Measurements from ENCODE around the gene PARD6B.
"Not testable (repeated sequence)": the region's sequence is repeated elsewhere in the genome, so short reads cannot be mapped to it uniquely, and the experiment has no call there.

The PARD6B gene

DNA sequence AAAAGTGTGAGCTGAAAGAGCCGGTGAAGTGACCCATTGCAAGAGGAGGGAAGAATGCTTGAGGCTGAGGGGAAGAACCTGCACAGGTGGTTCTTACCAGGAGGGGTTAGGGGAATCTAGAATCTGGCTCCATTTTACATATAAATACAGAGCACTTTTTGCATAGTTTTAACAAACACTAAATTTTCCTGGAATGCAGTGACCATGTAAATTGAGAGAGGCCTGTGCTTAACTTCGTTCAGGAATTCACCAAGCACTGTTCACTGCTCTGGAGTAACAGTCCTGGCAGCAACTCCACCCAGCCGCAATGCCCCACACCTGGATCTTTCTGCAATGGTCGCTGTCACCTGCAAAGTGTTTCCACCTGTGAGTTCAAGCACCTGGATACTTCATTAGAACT lies 26.9 kb upstream of the PARD6B start:
- FAIRE-seq = no peak

DNA sequence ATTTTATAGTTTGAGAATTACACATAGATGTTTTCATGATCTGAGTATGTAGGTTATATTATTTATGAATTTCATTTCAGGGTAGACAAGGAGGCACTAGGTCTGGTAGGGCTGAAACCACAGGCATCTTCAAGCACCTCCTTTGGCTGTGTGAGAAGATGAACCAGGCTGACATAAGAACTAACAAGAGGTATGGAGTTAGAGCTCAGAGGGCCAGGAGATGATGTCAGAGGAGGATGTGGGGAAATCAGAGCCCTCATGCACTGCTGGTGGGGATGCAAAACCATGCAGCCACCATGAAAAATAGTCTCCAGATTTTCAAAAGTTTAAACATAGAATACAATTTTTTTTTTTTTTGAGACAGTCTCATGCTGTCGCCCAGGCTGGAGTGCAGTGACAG lies 26.4 kb upstream of the PARD6B start:
- FAIRE-seq = no peak

DNA sequence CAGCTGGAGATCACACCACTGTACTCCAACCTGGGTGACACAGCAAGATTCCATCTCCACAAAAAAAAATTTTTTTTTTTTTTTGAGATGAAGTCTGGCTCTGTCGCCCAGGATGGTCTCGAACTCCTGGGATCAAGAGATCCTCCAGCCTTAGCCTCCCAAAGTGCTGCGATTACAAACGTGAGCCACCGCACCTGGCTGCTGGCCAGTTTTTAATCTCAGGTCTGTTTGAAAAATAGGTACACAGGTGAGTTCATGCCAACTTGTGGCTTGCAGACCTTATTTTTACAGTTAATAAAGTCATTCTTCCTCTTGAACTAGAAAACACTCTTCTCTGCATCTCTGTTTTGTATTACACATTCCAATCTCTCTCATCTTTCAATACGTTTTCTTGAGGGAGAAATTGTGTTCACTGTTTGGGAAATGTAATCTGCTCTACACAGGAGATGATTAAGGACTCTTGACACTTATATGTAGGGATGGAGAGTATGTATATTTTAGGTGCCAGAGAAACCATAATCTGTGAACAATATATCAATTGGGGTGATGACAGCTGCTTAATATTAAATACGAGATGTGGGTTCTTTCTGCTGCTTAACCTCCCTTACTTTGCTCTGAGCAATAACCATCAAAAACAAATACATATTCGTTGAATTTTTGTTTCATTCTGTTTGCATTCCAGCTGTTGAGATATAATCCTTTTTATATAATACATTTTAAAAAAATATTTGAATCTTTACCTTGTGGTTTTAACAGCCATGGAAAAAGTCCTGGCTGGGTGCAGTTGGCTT lies 22.3 kb upstream of the PARD6B start:
- FAIRE-seq = no peak

DNA sequence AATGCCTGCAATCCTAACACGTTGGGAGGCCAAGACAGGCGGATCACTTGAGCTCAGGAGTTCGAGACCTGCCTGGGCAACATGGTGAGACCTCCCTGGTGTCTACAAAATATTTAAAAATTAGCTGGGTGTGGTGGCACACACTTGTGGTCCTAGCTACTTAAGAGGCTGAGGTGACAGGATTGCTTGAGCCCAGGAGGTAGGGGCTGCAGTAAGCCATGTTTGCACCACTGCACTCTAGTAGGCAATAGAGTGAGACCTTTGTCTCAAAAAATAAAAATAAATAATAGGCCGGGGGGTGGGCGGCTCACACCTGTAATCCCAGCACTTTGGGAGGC lies 21.8 kb upstream of the PARD6B start:
- no peak for FAIRE-seq

DNA sequence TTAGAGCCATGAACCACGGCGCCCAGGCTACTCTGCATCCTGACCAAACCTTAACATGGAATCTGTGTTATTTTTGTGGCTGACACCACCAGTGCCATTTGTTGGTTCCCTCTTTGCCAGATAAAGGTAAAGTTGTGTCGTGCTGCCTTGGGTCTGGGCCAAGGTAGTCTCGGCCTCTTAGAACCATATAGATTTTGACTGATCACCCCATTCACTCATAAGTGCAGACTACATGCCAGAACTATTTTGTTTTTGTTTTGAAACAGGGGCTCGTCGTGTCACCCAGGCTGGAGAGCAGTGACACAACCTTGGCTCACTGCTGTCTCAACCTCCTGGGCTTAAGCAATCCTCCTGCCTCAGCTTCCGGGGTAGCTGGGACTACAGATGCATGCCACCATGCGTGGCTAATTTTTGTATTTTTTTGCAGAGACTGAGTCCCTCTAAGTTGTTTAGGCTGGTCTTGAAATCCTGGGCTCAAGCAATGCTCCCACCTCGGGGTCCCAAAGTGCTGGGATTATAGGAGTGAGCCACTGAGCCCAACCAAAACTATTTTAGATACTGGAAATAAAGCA lies 20.8 kb upstream of the PARD6B start:
- no peak for FAIRE-seq

DNA sequence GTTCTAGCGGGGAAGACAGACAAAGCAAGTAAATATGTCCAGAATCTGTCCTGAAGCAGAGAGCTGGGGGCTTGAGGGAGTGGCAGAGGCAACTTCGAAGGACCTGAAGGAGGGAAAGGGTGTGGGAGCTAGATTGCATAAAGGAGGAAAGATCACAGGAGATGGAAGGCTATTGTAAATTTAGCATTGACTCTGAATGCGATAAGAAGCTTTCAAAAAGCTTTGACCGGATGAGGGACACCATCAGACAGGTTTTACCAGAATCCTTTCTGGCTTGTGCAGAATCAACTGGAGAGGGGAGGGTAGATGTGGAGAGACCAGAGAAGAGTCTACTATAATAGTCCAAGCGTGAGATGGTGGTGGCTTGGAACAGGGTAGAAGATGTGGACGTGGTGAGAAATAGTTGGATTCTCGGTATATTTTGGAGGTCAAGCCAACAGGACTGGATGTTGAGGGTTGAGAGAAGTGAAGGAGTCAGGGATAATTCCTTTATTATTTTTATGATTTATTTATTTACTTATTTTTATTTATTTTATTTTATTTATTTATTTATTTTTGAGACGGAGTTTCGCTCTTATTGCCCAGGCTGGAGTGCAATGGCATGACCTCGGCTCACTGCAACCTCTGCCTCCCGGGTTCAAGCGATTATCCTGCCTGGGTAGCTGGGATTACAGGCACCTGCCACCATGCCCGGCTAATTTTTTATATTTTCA lies 20.1 kb upstream of the PARD6B start:
- no peak for FAIRE-seq

DNA sequence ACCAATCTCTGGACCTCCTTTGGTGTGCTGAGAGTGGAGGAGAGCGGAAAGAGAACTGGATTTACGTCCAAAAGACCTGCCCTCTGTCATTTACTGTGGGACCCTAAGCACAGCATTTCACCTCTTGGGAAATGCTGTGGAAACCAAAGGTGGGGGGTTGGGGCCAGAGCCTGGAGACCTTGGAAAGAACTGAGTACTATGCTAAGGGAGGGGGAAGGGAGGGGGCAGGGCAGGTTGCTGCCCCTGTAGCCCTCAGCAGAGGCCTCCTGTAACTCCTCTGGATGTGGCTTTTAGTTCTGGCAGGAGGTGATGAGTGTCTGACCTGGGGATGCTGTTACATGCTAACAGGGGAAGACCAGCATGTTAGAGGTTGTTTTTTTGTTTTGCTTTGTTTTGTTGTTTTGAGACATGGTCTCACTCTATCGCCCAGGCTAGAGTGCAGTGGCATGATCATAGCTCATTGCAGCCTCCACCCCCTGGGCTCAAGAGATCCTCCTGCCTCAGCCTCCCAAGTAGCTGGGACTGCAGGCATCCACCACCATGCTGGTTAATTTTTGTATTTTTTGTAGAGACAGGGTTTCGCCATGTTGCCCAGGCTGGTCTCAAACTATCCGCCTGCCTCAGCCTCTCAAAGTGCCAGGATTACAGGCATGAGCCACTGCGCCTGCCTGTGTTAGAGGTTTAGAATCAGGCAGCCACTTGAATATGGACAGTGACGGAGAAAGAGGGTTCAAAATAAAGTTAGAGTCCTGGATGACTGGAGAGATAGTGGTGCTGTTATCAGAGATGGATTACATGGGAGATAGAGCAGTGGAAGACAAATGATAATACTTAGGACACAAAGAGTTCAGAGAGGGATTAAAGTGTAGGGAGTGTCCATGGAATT lies 18.4 kb upstream of the PARD6B start:
- no peak for FAIRE-seq

DNA sequence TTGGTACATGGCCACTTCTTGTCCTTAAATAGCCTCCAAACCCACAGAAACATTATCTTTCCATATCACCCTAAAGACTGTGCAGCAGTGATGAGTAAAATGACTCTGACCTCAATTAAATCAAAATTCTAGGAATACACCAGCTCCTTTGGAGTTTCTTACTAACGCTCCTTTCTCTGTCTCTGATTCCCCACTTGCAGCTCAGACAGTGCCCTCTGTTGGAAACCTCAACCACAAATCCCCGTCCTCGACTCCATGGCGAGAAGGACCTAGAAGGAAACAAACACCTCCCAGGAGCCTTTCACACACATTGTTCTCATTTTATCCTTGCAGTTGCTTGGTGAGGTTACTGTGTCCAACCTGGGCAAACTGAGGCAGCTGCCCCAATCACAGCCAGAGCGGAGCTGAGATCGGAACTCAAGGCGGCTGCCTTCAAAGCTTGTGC lies 17.7 kb upstream of the PARD6B start:
- FAIRE-seq = no peak

DNA sequence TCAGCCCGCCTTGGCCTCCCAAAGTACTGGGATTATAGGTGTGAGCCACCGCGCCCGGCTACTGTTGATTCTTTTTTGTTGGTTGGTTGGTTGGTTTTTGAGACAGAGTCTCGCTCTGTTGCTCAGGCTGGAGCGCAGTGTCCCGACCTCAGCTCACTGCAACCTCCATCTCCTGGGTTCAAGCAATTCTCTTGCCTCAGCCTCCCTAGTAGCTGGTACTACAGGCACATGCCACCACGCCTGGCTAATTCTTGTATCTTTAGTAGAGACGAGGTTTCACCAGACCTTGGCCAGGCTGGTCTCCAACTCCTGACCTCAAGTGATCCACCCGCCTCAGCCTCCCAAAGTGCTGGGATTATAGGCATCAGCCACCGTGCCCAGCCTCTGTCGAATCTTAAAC lies 17.0 kb upstream of the PARD6B start:
- not testable (repeated sequence) for FAIRE-seq

DNA sequence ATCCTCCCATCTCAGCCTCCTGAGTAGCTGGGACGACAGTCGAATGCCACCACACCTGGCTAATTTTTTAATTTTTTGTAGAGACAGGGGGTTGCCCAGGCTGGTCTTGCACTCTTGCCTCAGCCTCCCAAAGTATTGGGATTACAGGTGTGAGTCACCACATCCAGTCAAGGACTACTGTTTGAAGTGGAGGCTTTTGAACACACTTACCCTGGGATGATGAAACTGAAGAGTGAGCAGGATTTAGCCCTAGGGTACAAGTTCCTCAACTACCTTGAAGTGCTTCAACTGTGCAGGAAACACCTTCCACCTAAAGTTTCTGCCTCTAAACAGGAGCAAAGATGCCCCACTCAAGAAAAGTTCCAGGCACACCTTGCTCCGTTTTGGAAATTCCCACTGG lies 15.7 kb upstream of the PARD6B start:
- FAIRE-seq = no peak

DNA sequence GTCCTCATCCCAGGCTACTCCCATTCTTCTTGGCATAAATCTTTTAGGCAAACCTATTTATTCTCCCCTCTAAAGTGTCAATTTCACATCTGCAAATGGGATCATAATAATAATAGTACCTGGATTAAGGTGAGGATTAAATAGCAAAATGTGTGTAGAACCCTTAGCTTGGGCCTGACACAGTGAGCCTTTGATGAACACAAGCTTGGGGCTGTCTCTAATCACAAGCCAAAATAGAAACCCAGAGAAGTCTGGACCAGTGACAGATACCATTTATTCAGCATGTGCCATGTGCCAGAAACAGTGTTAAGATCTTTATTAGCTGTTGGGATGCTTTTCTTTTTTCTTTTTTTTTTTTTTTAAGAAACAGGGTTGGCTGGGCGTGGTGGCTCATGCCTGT lies 14.9 kb upstream of the PARD6B start:
- no peak for FAIRE-seq

DNA sequence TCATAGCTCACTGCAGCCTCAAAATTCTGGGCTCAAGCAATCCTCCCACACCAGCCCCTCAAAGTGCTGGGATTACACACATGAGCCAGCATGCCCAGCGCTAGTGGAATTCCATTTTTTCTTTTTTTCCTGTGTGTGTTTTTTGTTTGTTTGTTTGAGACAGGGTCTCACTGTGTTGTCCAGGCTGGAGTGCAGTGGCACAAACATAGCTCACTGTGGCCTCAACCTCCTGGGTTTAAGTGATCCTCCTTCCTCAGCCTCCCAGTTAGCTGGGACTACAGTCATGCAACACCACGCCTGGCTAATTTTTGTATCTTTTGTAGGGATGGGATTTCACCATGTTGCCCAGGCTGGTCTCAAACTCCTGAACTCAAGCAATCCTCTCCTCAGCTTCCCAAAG lies 14.1 kb upstream of the PARD6B start:
- FAIRE-seq = no peak

DNA sequence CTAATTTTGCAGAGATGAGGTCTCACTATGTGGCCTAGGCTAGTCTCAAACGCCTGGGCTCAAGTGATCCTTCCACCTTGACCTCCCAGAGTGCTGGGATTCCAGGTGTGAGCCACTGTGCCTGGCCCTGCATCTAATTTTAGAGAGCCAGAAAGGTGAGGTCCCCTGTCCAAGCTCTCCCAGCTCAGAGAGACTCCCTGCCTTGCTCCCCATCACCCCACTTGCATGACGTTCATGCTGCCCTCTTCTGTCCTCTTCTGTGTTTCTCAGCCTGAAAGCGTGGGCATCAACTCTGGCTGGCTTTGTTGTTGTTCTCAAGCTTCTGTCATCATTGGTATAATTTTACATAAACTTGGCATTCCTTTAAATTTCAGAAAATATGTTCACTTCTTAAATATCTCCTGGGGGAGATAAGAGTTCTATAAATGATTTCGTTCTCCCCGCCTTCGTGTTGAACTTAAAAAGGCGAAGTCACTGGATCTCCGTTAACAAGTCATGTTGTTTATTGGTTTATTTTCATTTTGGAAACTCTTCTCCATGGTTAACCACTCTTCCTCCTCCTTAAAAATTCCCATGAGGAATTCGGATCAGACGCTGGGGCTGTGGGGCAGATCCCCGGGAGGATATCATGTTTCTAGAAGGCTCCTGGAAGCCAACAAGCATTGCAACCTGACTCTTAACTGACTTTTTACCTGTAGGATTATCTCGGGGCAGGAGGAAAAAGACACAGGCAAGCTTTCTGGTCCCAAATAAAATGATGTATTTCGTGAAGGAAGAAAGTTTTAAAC lies 13.2 kb upstream of the PARD6B start:
- no peak for FAIRE-seq

DNA sequence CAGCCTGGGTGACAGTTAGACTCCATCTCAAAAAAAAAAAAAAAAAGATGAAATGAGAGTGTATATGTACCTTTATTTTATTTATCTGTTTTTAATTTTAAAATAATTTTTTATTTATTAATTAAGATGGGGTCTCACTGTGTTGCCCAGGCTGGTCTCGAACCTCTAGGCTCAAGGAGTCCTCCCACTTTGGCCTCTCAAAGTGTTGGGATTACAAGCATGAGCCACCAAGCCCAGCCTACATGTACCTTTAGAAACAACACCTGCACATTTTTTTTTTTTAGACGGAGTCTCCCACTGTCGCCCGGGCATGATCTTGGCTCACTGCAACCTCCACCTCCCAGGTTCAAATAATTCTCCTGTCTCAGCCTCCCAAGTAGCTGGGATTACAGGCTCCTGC lies 12.1 kb upstream of the PARD6B start:
- no peak for FAIRE-seq

DNA sequence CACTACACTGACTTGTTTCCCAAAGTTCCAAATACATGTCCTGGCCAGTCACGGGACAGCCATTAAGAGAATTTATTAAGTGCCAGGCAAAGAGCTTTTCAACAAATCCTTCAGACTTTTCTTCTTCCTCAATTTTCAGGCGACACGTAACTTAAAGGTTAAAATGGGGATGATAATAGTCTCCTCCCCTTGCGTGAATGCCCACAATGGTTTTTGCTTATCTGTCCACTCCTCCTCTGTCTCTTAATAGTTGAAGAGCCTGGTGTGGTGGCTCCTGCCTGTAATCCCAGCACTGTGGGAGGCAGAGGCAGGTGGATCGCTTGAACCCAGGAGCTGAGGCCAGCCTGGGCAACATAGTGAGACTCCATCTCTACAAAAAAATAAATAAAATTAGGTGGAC lies 11.4 kb upstream of the PARD6B start:
- FAIRE-seq = no peak

DNA sequence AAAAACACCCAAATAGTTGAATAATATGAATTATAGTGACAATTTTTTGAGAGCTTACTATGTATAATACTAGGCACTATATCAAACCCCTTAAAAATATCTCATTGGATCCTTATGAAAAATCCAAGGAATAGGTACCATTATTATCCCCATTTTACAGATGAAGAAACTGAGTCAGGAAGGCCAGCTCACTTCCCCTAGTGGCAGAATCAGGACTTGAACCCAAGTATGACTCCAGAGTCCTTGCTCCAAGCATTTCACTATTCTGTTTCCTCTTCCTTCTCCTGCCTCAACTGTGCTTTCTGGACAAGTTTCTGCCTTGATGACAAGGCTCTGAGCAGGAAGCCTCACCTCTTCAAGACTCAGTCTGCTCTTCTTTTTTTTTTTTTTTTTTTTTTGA lies 10.8 kb upstream of the PARD6B start:
- FAIRE-seq = no peak

DNA sequence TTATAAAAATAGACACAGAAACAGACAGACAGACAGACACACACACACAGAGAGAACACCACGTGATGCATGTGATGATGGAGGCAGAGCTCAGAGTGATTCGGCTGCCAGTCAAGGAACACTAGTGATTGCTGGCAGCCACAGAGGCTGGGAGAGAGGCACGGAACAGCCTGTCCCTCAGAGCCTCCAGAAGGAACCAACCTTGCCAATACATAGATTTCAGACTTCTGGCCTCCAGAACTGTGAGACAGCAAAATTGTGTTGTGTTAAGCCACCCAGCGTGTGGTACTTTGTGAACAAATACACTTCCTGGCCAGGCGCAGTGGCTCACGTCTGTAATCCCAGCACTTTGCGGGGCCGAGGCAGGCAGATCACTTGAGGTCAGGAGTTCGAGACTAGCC lies 9.5 kb upstream of the PARD6B start:
- FAIRE-seq = no peak

DNA sequence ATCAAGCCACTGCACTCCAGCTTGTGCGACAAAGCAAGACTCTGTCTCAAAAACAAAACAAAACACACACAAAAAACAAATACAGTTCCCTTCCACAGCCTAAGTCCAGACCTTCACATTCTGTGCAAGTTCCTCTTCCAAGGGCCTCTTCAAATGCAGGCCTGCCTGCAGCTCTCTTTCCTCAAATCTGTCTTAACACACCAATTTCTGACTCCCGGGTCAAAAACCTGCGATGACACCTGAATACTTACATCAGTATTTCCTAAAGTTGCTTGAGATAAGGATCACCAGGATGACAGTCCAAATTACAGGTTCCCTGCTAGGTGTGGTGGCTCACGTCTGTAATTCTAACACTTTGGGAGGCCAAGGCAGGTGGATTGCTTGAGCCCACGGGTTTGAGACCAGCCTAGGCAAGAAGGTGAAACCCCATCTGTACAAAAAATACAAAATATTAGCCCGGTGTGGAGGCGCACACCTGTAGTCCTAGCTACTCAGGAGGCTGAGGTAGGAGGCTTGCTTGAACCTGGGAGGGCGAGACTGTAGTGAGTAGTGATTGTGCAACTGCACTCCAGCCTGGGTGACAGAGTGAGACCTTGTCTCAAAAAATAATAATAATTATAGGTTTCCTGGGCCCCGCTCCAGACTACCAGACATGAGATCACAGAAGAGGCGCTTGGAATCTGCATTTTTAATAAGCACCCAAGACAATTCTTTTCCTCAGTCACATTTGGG lies 8.8 kb upstream of the PARD6B start:
- FAIRE-seq = no peak

DNA sequence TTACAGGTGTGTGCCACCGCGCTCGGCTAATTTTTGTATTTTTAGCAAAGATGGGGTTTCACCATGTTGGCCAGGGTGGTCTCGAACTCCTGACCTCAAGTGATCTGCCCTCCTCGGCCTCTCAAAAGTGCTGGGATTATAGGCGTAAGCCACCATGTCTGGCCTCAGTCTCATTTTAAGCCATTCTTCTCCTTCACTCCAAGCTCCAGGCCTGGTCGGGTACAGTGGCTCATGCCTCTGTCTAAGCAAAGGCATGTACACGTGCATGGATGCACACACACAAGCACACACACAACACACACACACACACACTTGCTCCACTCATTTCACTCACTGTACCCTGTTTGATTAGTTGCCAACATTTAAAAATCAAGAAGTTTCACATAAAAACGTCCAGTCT lies 7.7 kb upstream of the PARD6B start:
- FAIRE-seq = no peak

DNA sequence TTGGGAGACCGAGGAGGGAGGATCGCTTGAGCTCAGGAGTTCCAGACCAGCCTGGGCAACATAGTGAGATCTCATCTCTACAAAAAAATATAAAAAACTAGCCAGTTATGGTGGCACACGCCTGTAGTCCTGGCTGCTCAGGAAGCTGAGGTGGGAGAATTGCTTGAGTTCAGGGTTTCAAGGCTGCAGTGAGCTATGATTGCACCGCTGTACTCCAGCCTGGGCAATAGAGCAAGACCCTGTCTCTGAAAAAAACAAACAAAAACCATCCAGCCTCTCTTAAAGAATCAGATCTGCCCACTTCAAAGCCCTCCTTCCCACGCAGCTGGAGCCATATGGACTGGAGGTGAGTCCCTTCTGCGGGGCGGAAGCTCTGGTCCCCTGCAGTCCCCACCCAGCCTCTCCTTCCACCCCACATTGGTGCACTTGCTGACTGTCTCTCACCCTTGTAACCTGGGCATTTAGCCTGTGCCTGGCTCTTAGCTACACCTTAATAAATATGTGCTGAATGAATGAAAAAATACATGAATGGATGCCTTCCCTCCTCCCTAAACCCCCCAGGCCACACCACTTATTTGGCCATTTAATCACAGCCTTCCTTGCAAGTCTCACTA lies 7.2 kb upstream of the PARD6B start:
- no peak for FAIRE-seq

Data from TTC549 (cell line).